GM19351 (cell line): ENCODE data around the gene GPR55.
A peak's percentile ranks its signal among the peaks of the same experiment; 100 is the strongest.

Experiments
- ATAC-seq: cut with Tn5 transposase; IDR thresholded peaks from one replicate; pipeline ENCODE4 v1.9.1; 2021; ENCODE audit warnings: mild to moderate bottlenecking, moderate library complexity; ENCODE audit not compliant: unreplicated experiment

GPR55 gene

GRCh38 chr2:230868947-230869913 is 55.8 kb downstream of the GPR55 start:
- no peak for ATAC-seq

GRCh38 chr2:230868161-230868946 is 56.7 kb downstream of the GPR55 start:
- no peak for ATAC-seq

- ATAC-seq, result no peak
These were observed 58.1 kb downstream of the GPR55 start for GRCh38 chr2:230866756-230867523.

GRCh38 chr2:230865766-230866755 is 59.0 kb downstream of the GPR55 start:
- no peak for ATAC-seq

GRCh38 chr2:230865307-230865765 is 59.7 kb downstream of the GPR55 start:
- ATAC-seq, result no peak

- peak; percentile 71 for ATAC-seq
These were observed 60.3 kb downstream of the GPR55 start, which contains the start of gene ITM2C for GRCh38 chr2:230864605-230865306. Gene ITM2C (plus strand): TSS chr2:230864942. CDS start chr2:230865026, 84 bp downstream.

GRCh38 chr2:230864122-230864604 is 60.9 kb downstream of the GPR55 start:
- ATAC-seq, result no peak

GRCh38 chr2:230863442-230864121 is 61.5 kb downstream of the GPR55 start:
- ATAC-seq, result no peak

GRCh38 chr2:230863031-230863430 is 62.0 kb downstream of the GPR55 start:
- no peak for ATAC-seq

- ATAC-seq, result no peak
These were observed 62.8 kb downstream of the GPR55 start for GRCh38 chr2:230862292-230862691.

- no peak for ATAC-seq
These were observed 63.3 kb downstream of the GPR55 start for GRCh38 chr2:230861552-230862255.
